Osteoblast (primary cell): ENCODE data around the gene HPD. TPM values are rescaled to one million over a fixed set of nuclear protein-coding genes. Genes with fewer than 3 reads are reported as not detected.
"Not testable (repeated sequence)": the region's sequence is repeated elsewhere in the genome, so short reads cannot be mapped to it uniquely, and the experiment has no call there.

Source experiments
- DNase-seq: peaks from one replicate; pipeline ENCODE4 v3.0.0; 2011; ENCODE audit warnings: low spot score, mixed read lengths; ENCODE audit not compliant: insufficient read length; ENCODE audit errors: missing footprints
- H2AFZ ChIP-seq: 2 replicates; pipeline ENCODE4 v1.6.0; 2011; ENCODE audit warnings: mild to moderate bottlenecking, low read length
- H3K27ac ChIP-seq: 2 replicates; pipeline ENCODE4 v1.5.1; 2011; ENCODE audit warnings: mild to moderate bottlenecking, low read depth, low read length, moderate library complexity
- H3K27me3 ChIP-seq: 2 replicates; pipeline ENCODE4 v1.6.0; 2012; ENCODE audit warnings: mild to moderate bottlenecking, control low read depth, inconsistent platforms, low read length, moderate library complexity; ENCODE audit not compliant: insufficient read depth
- H3K36me3 ChIP-seq: 2 replicates; pipeline ENCODE4 v1.5.1; 2011; ENCODE audit warnings: mild to moderate bottlenecking, low read length, control low read depth, moderate library complexity; ENCODE audit not compliant: insufficient read depth
- H3K4me1 ChIP-seq: 2 replicates; pipeline ENCODE4 v1.5.1; 2011; ENCODE audit warnings: mild to moderate bottlenecking, low read length, control low read depth, moderate library complexity; ENCODE audit not compliant: insufficient read depth
- H3K4me2 ChIP-seq: 2 replicates; pipeline ENCODE4 v1.6.0; 2011; ENCODE audit warnings: mild to moderate bottlenecking, low read length; ENCODE audit not compliant: insufficient read depth
- H3K4me3 ChIP-seq: fragments of 200-600 bp; sonication (generic); 3 replicates; pipeline ENCODE4 v1.5.1; 2012; ENCODE audit warnings: mild to moderate bottlenecking, low read length, inconsistent platforms; ENCODE audit not compliant: insufficient read depth
- H3K79me2 ChIP-seq: 2 replicates; pipeline ENCODE4 v1.6.0; 2012; ENCODE audit warnings: mild to moderate bottlenecking, low read length, control low read depth, inconsistent platforms; ENCODE audit not compliant: insufficient read depth
- H3K9me3 ChIP-seq: 2 replicates; pipeline ENCODE4 v1.5.1; 2011; ENCODE audit warnings: low read depth, low read length, control low read depth
- H4K20me1 ChIP-seq: 2 replicates; pipeline ENCODE4 v1.6.0; 2012; ENCODE audit warnings: mild to moderate bottlenecking, low read length, control low read depth; ENCODE audit not compliant: insufficient read depth
- total RNA-seq: library from RNA; depleted of rRNA; stranded (reverse); fragments of >200 nt; gene quantifications from 2 replicates; pipeline ENCODE4 v1.2.3, GENCODE V29; 2012
- TF ChIP-seq, protein P1 (sequence below): IDR thresholded peaks from 2 replicates; pipeline ENCODE4 v1.5.1; 2011; ENCODE audit warnings: mild to moderate bottlenecking, low read depth, low read length, moderate library complexity; ENCODE audit errors: extremely low read depth

Gene HPD
- total RNA-seq, 1 donor, result under 0.01 TPM

- TF ChIP-seq, protein P1, sequence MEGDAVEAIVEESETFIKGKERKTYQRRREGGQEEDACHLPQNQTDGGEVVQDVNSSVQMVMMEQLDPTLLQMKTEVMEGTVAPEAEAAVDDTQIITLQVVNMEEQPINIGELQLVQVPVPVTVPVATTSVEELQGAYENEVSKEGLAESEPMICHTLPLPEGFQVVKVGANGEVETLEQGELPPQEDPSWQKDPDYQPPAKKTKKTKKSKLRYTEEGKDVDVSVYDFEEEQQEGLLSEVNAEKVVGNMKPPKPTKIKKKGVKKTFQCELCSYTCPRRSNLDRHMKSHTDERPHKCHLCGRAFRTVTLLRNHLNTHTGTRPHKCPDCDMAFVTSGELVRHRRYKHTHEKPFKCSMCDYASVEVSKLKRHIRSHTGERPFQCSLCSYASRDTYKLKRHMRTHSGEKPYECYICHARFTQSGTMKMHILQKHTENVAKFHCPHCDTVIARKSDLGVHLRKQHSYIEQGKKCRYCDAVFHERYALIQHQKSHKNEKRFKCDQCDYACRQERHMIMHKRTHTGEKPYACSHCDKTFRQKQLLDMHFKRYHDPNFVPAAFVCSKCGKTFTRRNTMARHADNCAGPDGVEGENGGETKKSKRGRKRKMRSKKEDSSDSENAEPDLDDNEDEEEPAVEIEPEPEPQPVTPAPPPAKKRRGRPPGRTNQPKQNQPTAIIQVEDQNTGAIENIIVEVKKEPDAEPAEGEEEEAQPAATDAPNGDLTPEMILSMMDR, result no peak
- H4K20me1 ChIP-seq, result peaks cover 12% of the 10 kb centered on the region
- H3K4me2 ChIP-seq, result peak overlapping the region; percentile 95
- H3K4me1 ChIP-seq, result peaks cover 28% of the 10 kb centered on the region
- H2AFZ ChIP-seq, result no peak overlapping the region
- DNase-seq, result peak; percentile 51
- H3K9me3 ChIP-seq, result no peaks in the 10 kb centered on the region
- H3K4me3 ChIP-seq, result peak overlapping the region; percentile 77
- H3K36me3 ChIP-seq, result no peaks in the 10 kb centered on the region
- no peaks in the 10 kb centered on the region for H3K27me3 ChIP-seq
- H3K27ac ChIP-seq, result no peak overlapping the region
- H3K79me2 ChIP-seq, result peaks cover 26% of the 10 kb centered on the region
Observed at GRCh38 chr12:121792607-121793439, 65.8 kb downstream of the HPD start.

DNA sequence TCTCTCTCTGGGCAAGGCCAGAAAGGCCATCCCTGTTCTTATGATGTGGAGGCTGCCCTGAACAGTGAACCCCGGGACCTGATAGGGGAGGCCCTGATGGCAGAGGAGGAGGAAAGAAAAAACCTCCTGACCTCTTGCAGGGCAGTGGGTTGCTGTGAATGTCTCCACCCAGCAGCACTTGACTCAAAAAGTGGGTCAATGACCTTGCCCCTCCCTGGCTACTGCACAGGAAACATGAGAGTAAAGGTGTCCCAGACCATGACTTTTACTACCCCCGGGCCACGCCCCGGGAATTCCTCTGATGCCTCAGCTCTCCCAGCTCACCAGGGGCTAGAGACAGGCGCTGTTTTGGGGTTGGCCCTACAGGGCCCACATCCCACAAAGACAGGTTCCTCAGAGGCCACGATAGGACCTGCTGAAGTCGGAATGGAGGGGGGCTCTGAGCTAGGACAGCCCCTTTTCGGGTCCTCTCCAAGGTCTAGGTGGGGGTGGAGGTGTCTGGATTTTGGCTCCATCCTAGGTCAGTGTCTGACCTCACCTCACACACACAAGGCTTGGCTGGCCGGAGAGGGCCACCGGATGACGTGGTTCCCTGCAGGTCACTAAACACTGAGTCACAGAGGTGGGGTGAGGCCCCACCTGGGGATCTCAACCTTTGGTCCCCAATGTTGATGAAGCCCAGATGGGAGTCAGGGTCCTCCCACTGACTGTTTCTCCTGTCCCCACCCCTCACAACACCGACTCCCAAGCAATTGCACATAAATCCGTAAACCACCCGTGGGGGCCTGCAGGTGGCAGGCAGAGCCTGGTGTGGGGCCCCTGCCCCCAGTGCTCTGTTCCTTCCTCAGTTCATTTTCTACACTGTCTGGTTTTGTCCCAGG is 66.7 kb downstream of the HPD start:
- Histone ChIP-seq H3K27ac (no peak overlapping the region), H3K79me2 (peaks cover 18% of the 10 kb centered on the region), H3K4me3 (no peak overlapping the region), H3K36me3 (no peaks in the 10 kb centered on the region), H3K4me1 (peaks cover 19% of the 10 kb centered on the region), H3K9me3 (no peaks in the 10 kb centered on the region), H3K27me3 (no peaks in the 10 kb centered on the region), H2AFZ (no peak overlapping the region), H4K20me1 (peaks cover 9% of the 10 kb centered on the region), H3K4me2 (no peak overlapping the region)
- DNase-seq, result peak; percentile 81
- TF ChIP-seq, protein P1, result no peak

DNA sequence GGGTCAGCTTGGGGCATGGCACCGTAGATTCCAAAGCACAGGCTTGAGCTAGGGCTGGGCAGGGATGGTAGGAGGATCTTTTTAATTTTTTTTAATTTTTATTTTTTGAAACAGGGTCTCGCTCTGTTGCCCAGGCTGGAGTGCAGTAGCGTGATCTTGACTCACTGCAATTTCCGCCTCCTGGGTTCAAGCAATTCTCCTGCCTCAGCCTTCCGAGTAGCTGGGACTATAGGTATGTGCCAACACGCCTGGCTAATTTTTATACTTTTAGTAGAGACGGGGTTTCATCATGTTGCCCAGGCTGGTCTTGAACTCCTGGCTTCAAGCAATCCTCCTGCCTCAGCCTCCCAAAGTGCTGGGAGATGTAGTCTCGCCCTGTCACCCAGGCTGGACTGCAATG is 67.9 kb downstream of the HPD start:
- H3K4me2 ChIP-seq, result not testable (repeated sequence)

DNA sequence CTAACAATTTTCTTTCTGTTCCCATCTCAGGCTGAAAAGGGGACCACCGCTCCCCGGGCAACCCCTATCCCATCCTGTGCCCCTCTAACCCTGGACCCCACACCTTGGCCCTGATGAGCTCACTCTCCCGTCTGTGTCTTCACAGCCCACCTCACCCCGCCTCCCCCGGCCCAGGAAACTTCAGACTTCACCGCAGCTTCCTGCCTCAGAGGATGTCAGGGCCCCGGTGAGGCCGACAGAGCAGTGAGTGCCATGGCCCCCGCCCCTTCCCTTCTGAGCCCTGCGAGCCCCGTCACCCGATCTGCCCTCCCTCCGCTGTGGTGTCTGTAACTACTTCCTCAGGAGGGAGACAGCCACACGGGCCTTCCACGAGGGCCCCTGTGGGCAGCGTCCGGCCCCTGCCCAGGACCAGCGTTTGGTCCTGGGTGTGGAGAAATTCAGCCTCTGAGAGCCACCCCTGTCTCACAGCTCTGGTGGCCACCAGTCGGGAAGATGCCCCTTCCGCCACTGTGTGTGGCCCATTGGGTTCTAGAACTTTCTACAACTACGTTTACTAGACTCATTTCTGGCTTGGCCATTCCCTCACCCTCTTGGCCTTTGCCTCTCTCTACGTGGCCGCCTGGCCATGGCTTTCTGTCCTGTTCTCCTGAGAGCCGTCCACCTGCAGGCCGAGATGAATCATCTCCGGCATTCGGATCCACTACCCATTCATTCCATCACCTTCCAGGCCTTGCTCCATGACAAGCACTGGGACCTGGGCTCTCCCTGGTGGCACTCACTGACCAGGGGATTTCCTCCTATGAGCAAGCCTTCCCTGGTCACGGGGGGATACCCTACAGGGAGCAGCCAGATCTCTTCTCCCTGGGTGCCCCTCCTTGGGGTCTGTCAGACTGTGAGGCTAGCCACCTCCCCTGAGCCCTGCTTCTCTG is 68.6 kb downstream of the HPD start:
- Histone ChIP-seq H3K36me3 (no peaks in the 10 kb centered on the region), H3K27me3 (no peaks in the 10 kb centered on the region), H3K4me1 (peaks cover 22% of the 10 kb centered on the region), H3K79me2 (peaks cover under 1% of the 10 kb centered on the region), H2AFZ (peak overlapping the region; percentile 22), H4K20me1 (peaks cover 3% of the 10 kb centered on the region), H3K27ac (no peak overlapping the region), H3K4me3 (no peak overlapping the region), H3K4me2 (no peak overlapping the region), H3K9me3 (no peaks in the 10 kb centered on the region)
- DNase-seq, result no peak
- TF ChIP-seq, protein P1, result no peak

More for the DNA sequence above, 67.9 kb downstream of the HPD start:
- DNase-seq, H3K27ac ChIP-seq, H4K20me1 ChIP-seq, H3K4me3 ChIP-seq, H2AFZ ChIP-seq, H3K9me3 ChIP-seq, H3K79me2 ChIP-seq, H3K36me3 ChIP-seq, H3K27me3 ChIP-seq: not testable (repeated sequence)
- H3K4me1 ChIP-seq, result peaks cover 21% of the 10 kb centered on the region
